Type B pancreatic cell (in vitro differentiated cells): ENCODE results near the gene GPC6. TPM values are rescaled to one million over a fixed set of nuclear protein-coding genes. Genes with fewer than 3 reads are reported as not detected.

Source experiments
- DNase-seq: peaks from one replicate; pipeline ENCODE4 v3.0.0; 2021; ENCODE audit warnings: mixed read lengths; ENCODE audit not compliant: unreplicated experiment; ENCODE audit errors: extremely low spot score
- H3K27ac Mint-ChIP-seq: 2 replicates; pipeline ENCODE4 v1.8.0; 2021; ENCODE audit warnings: mild to moderate bottlenecking, mixed read lengths
- H3K27me3 Mint-ChIP-seq: 2 replicates; pipeline ENCODE4 v1.8.0; 2021; ENCODE audit warnings: mixed read lengths
- H3K36me3 Mint-ChIP-seq: 2 replicates; pipeline ENCODE4 v1.8.0; 2021; ENCODE audit warnings: mixed read lengths
- H3K4me1 Mint-ChIP-seq: one replicate; pipeline ENCODE4 v1.8.0; 2021; ENCODE audit warnings: mixed read lengths; ENCODE audit not compliant: unreplicated experiment
- H3K4me3 Mint-ChIP-seq: 2 replicates; pipeline ENCODE4 v1.8.0; 2021; ENCODE audit warnings: mild to moderate bottlenecking, mixed read lengths
- H3K9me3 Mint-ChIP-seq: 2 replicates; pipeline ENCODE4 v1.8.0; 2021; ENCODE audit warnings: mixed read lengths
- CTCF ChIP-seq: fragments of 200-600 bp; sonication (generic); conservative IDR thresholded peaks from 2 replicates; pipeline ENCODE4 v1.5.0; 2021; ENCODE audit warnings: antibody characterized with exemption, mild to moderate bottlenecking
- total RNA-seq: library from RNA; stranded (reverse); gene quantifications from 2 replicates; pipeline ENCODE4 v1.2.1, GENCODE V29; 2021; ENCODE audit warnings: low replicate concordance

The GPC6 gene
- total RNA-seq, 1 donor from 2014 or later = 30.5 TPM

GRCh38 chr13:93328943-93329342 is 102.3 kb downstream of the GPC6 start:
- H3K36me3 Mint-ChIP-seq = no peaks in the 10 kb centered on the region
- TF ChIP-seq CTCF = no peak
- DNase-seq = no peak
- no peak overlapping the region for H3K4me3 Mint-ChIP-seq
- peaks cover 9% of the 10 kb centered on the region for H3K9me3 Mint-ChIP-seq
- peaks cover 22% of the 10 kb centered on the region for H3K4me1 Mint-ChIP-seq
- no peak overlapping the region for H3K27ac Mint-ChIP-seq
- H3K27me3 Mint-ChIP-seq = no peaks in the 10 kb centered on the region

- Mint-ChIP-seq H3K36me3 (peaks cover 10% of the 10 kb centered on the region), H3K27me3 (no peaks in the 10 kb centered on the region), H3K9me3 (peaks cover 6% of the 10 kb centered on the region), H3K4me1 (peaks cover 11% of the 10 kb centered on the region), H3K4me3 (no peak overlapping the region), H3K27ac (no peak overlapping the region)
- DNase-seq = no peak
- TF ChIP-seq CTCF = no peak
Observed at GRCh38 chr13:93336728-93337127, 110.1 kb downstream of the GPC6 start.

- H3K36me3 Mint-ChIP-seq = peaks cover 10% of the 10 kb centered on the region
Observed at GRCh38 chr13:93338030-93338429, 111.4 kb downstream of the GPC6 start.

GRCh38 chr13:93338906-93339305 is 112.3 kb downstream of the GPC6 start:
- no peak for TF ChIP-seq CTCF
- Mint-ChIP-seq H3K9me3 (peaks cover 12% of the 10 kb centered on the region), H3K27ac (no peak overlapping the region), H3K36me3 (peaks cover 10% of the 10 kb centered on the region), H3K27me3 (no peaks in the 10 kb centered on the region), H3K4me1 (peaks cover 11% of the 10 kb centered on the region), H3K4me3 (no peak overlapping the region)
- no peak for DNase-seq

More at GRCh38 chr13:93338030-93338429, 111.4 kb downstream of the GPC6 start:
- no peak for DNase-seq
- Mint-ChIP-seq H3K4me1 (peaks cover 11% of the 10 kb centered on the region), H3K9me3 (peaks cover 12% of the 10 kb centered on the region), H3K27ac (no peak overlapping the region), H3K27me3 (no peaks in the 10 kb centered on the region), H3K4me3 (no peak overlapping the region)
- no peak for TF ChIP-seq CTCF

- Mint-ChIP-seq H3K9me3 (peaks cover 12% of the 10 kb centered on the region), H3K27me3 (no peaks in the 10 kb centered on the region), H3K4me1 (peaks cover 15% of the 10 kb centered on the region), H3K27ac (no peak overlapping the region), H3K4me3 (no peak overlapping the region), H3K36me3 (peaks cover 10% of the 10 kb centered on the region)
- no peak for TF ChIP-seq CTCF
- DNase-seq = no peak
Observed at GRCh38 chr13:93339550-93339949, 112.9 kb downstream of the GPC6 start.

GRCh38 chr13:93341517-93341916 is 114.9 kb downstream of the GPC6 start:
- TF ChIP-seq CTCF = no peak
- DNase-seq = no peak
- H3K9me3 Mint-ChIP-seq = peaks cover 12% of the 10 kb centered on the region
- no peak overlapping the region for H3K27ac Mint-ChIP-seq
- peaks cover 5% of the 10 kb centered on the region for H3K36me3 Mint-ChIP-seq
- H3K4me1 Mint-ChIP-seq = peaks cover 29% of the 10 kb centered on the region
- no peak overlapping the region for H3K4me3 Mint-ChIP-seq
- no peaks in the 10 kb centered on the region for H3K27me3 Mint-ChIP-seq
